GM19467 (cell line): ENCODE measurements around the gene ANKLE2.

ENCODE experiments used
- ATAC-seq: cut with Tn5 transposase; IDR thresholded peaks from one replicate; pipeline ENCODE4 v1.9.1; 2021; ENCODE audit warnings: mild to moderate bottlenecking, moderate library complexity; ENCODE audit not compliant: unreplicated experiment

ANKLE2 gene

DNA sequence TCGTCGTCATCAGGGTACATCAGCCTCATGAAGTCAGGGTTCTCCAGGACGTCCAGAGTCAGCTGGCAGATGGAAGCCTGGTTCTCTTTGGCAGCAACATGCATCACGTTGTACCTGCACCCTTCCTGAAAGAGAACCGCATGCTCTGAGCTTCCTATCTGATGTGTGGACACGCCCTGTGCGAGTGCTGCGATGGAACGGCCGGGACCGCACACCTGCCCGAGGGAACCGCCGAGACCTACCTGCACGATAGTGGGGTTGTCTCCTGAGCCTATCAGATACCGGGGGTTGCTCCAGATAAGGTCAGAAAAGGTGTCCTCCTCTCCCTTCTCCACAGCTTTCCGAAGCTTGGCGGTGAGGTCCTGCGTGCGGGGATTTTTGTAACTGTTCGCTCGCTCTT, 13.7 kb downstream of the ANKLE2 start:
- no peak for ATAC-seq

DNA sequence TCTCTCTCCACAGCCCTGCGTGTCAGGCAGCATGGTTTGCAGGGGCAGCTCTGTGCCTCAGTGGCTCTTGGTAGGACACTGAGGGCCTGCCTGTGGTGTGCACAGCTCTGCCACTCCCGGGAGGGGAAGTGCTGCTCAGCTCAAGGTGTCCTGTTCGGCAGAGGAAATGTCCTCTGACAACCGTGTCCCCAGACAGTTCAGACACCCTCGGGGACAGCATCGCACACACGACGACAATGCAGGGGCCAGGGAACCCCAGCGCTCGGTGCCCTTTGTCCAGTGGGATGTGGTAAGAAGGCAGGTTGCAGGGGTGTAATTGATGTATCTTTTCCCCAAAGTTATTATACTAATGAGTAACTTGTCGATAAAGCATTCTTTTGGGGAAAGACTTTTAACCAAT, 14.2 kb downstream of the ANKLE2 start:
- ATAC-seq = no peak

DNA sequence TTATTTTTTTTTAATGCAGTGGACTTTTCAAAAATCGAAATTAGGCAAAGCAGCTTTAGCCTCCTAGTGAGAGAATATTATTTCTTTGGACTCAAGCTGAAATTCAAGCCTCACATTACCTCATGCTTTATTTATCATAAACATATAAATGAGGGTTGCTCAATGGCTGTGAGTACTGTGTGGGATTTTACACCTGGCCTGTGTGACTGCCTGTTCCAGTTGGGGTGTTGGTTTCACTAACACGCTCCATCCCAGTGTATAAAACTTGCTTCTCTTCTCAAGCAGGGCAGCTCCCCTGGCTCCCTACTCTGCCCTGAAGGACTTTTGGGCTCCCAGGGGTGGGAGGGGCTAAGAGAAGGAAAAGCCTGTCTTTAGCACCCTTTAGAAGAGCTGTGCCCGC, 15.0 kb downstream of the ANKLE2 start:
- ATAC-seq = no peak

DNA sequence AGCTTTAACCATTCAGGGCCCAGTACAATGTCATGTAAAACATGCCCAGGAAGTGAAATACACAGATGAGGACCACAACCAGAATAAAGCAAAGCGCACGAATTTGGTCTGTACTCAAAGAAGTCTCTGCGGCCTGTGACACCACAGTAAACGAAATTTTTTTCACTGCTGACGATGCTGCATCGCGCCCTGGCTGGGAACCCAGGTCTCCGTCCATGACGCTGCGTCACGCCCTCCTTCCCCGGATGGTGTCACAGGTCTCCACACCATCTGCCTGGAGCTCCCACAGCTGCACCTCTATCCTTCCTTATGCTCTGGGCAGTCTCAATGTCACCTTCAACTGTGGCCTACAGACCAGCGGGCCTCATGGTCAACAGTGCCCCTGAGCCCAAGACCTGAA, 17.8 kb downstream of the ANKLE2 start:
- ATAC-seq = no peak

DNA sequence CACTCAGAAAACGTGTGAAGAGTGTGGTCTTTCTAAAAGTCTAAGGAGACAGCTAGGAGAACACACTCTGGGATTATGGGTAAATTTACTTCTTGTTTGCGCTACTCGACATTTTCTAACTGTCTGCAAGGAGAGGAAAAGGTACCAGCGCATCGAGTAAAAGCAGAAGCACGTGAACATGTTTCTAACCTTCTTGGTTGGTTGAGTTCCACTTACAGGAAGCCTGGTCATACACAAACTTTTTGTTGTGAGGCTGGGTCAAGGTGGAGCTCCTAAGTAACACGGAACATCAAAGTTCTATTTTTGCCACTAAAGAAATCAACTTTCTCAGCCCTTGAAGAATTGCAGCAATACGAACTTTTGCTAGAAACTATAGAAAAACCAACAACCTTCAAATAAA, 20.0 kb downstream of the ANKLE2 start:
- no peak for ATAC-seq

DNA sequence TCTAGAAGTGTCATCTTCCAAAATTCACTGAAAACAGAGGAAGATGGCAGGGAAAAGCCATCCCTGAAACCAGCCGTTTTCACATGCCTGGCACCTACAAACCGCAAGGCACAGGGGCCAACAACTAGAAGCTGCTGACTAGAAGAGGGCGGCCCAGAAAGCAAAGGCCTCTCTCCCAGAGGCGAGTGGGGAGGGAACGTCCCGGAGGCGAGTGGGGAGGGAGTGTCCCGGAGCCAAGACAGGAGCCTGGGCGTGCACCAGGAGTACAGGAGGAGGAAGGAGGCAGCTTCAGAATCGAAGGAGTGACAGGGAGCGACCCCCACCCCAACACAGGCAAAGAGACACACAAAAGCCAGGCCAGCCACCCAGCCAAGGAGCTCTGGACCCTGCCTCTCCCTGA, 21.0 kb downstream of the ANKLE2 start:
- ATAC-seq = no peak

DNA sequence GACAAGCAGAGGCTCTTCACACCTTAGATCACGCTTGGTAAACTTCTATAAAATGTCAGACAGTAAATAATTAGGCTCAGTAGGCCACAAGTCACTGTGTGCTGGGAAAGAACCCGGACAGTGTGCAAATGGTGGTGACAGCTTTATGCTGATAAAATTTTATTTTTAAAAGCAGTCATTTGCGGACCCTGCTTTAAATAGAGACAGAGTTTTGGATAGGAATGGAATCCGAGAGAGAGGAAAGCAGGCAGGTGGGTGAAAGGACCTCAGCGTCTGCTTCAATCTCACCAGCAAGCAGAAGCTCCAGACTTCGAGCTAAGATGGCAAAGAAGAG, 21.4 kb downstream of the ANKLE2 start:
- no peak for ATAC-seq

DNA sequence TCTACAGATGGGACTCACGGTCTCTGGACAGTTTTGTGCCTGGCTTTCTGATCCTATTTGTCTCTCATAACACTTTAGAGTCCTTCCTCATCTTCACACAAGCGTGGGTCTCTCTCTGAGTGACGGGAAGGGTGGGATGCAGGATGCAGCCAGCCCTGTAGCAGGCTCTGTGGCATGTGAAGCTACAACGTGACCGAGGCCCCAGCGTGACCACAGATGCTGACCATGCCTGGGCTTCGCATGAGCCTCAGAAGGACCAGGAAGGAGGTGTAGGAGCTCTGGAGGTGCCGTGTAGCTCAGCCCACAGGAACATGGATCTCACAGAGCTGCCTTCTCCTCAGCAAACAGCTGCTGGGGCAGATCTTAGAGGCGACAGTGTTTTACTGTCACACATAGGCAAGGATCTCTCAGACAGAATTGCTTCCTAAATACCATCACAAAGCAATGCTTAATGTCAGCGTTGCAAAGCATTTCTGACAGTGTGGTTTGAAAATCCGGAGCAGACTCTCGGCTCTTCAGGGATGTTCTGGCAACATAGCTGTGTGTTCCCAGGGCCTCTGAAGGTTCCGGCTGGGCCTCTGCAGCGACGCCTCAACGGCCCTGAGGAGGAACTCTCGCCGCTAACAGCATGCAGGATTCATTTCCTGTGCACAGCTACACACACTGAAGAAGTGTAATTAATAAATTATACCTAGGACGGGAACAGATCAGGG, 21.9 kb downstream of the ANKLE2 start:
- no peak for ATAC-seq

DNA sequence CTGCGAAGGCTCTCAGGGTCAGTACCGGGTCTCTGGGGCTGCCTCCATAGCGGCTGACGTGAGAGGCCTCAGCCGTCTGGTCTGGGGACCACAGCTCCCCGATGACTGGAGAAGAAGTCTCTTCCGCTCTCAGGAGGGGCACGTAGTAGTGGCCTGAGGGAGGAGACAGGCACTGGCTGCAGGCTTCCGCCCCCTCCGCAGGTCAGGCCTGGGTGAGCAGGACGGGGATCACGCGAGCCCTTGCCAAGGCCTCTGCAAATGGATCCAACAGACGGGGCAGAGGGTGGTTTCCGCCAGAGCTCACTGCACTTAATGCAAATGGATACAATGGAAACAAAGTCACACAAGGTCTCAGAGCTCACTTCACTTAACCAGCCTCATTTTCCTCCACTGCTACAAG, 24.7 kb downstream of the ANKLE2 start:
- no peak for ATAC-seq

DNA sequence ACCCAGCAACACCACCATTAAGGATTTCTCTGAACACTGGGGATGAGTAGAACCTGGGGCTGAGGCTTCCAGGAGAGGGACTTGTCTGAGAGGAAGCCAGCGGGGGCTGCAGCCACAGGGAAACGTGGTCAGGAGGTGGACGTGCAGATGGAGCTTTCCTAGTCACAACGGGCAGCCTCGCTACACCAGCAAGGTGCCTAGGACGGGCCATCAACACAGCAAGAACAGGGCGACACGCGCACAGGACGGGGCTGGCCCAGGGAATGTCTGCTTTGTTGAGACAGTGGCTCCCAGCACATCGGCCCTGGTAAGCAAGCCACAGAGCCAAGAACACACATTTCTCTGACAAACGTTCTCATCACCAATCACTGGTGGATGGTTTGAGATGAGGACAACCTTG, 25.3 kb downstream of the ANKLE2 start:
- no peak for ATAC-seq

DNA sequence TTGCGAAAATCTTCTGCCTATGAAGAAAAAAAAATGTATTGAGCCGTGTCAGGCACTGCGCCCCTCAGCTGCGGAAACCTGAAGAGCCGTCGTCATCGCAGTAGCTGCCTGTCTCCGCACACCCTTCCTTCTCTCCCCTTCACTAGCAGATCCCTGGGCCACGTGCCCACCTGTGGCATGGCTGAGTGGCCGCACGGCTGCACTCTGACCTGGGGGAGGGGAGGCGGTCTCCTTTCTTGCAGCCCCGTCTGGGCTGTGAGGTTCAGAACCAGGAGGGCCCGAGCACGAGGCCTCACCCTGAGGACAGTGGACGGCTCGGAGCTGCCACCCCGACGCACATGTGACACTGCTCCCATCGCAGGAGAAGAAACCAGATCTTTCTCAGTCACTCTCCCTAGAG, 26.1 kb downstream of the ANKLE2 start:
- no peak for ATAC-seq

DNA sequence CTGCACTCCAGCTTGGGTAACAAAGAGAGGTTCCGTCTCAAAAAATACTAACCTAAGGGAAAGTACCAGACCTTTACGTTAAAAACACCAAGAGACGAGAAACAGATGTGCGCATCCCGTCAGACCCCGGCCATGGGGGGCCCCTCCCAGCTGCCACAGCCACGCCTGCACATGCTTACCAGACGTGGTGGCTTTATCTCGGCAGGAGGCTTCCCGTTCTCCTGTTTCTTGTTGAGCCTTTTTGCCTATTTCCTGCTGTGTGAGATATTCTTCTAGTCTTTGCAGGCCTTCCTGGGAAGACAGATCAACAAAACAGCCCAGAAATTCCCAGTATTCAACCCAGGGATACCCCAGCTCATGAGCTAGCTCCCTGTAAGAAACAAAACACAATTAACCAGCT, 27.4 kb downstream of the ANKLE2 start:
- no peak for ATAC-seq

DNA sequence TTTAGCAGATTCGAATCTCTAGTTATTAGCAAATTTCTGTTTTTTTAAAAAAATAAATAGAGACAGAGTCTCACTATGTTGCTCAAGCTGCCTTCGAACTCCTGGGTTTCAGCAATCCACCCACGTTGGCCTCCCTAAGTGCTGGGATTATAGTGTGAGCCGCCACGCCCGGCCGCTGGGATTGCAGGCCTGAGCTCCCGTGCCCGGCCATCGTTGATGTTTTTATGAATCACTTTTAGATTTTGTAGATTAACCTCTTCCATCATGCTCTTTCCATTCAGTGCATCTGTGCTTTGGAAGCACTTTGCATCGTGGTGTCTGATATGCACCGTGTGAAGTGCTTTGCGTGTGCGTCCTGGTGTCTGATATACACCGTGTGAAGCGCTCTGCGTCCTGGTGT, 30.1 kb downstream of the ANKLE2 start:
- no peak for ATAC-seq

DNA sequence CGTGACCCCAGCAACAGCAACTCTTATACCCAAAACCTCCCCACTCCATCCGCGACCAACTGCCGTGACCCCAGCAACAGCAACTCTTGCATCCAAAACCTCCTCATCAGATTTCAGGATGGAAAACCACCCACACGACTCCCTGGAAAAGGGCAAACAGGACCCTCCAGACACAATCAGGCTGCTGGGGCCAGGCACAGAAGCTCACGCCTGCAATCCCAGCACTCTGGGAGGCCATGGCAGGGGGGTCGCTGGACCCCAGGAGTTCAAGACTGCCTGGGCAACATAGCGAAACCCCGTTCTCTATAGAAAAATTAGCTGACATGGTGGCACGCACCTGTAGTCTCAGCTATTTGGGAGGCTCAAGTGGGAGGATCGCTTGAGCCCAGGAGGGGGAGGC, 31.3 kb downstream of the ANKLE2 start:
- ATAC-seq = no peak

DNA sequence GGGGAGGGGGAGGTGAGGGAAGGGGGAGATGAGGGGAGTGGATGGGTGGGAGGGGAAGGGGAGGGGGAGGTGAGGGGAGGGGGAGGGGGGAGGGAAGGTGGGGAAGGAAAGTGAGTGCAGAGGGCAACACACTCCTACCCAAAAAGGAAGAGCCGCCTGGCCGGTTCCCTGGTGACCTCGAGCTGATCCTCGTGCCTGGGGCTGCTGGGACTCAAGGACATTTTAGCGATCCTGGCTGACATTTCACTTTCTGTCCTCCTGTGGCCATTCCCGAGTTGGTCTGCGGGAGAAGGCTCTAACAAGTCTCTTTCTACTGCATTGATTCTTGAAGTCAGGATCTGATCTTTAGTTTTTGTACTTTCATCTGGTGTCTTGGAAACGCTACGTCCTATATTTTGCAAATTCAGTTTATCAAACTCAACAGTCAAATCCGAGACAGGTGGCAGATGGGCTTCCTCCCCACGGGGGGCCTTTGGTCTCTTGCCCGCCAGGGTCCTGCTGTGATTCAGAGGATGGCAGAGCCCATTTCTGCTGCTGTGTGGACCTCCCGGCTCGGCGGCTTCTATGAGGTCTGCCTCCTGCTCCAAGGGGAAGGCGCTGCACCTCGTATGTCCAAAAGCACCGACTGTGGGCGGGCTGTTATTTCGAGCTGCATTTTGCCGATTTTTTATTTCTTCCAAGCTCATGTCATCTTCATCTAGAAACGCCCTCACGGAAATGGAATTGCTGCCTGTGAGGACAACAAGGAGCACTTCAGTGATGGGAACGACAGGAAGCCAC, 31.9 kb downstream of the ANKLE2 start:
- no peak for ATAC-seq

DNA sequence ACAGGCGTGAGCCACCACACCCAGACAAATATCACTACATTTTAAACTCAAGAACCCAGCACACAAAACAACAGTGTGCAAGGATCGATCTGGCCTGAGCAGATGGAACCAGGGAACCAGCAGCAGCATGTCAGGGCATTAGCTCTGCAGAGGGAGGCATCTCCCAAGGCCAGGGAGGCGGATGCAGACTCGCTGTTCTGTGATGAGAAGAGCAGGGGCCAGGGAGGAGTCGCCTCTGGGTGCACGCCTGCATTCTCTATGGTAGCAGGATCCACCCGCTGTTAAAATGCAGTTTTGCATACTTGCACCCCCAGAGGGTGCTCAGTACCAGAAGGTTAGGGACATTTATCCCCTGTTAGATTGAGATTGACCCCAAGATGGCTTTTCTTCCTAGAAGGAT, 33.1 kb downstream of the ANKLE2 start:
- ATAC-seq = no peak

DNA sequence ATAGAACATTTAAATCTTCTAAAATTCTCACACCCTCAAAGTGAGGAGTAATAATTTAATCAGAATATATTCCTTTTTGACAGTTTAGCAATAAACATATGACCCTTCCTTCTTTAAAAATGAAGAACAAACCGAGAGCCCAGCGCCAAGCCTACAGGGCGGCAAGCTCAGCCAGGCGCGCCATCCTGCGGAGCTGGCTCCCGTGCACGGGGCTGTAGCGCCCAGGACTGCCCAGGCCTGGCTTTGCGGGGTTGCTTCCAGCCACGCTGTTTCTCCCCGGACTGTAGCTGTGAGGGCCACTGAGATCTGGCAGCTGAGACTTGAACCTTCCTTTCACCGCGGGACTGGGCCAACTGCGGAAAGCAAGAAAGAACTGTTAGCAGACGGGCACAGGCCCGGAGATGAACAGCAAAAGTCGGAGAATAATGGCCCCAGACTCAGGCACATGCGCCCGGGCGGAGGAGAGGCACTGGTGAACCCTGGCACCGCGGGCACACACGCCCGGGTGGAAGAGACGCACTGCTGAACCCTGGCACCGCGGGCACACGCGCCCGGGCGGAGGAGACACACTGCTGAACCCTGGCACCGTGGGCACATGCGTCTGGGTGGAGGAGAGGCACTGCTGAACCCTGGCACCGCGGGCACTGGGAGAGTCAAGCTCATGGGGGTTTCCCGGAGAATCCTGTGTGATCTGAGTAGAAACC, 34.4 kb downstream of the ANKLE2 start:
- ATAC-seq = no peak

DNA sequence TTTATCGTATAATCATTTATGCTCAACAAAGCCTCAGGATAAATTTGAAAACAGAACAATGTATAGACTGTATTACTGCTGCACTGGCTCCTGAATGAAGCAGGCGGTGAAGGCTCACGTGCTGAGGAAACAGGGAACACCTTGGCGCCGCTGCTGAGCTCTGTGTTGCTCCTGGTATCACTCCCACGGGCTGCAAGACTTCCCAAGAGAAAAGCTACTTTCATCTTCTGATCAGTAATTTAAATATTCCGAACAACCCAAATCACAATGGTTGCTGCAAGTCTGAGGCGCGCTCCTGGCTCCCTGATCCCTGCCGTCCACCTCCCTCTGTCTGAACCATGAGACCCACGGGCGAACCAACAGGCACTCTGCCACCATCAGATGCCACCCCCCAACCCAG, 35.2 kb downstream of the ANKLE2 start:
- ATAC-seq = no peak

DNA sequence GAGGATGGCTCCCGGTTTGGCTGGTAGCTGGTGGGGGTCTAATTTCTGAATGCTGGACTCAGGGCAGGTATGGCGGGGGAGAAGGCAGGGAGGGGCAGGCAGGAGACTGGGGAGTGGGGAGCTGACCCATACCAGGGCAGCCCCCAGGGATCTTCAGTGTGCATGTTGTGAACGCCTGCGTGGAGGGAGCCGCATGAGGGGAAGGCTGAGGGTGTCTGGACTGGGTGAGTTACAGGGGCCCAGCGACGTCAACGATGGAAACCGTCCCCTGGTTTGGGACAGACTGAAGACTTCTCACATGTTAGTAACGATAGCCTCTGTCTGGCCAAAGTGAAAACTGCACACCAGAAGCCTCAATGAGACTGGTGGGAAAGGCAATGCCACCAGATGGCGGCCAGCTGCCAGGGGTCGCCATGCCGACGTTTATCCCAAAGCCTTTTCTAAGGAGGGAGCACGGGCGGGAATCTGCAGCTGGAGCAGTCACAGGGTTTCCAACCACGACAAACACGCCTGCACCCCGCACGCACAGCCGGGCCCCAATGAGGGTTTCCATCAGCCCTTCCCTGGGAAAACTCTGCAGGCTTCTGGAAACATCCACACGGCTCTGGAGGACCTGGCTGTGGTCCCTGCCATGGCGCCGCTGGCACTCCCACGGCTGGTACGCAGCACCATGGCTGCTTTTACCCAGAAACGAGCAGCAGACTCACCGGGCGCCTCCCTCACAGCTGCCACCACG, 37.0 kb downstream of the ANKLE2 start:
- ATAC-seq = no peak

DNA sequence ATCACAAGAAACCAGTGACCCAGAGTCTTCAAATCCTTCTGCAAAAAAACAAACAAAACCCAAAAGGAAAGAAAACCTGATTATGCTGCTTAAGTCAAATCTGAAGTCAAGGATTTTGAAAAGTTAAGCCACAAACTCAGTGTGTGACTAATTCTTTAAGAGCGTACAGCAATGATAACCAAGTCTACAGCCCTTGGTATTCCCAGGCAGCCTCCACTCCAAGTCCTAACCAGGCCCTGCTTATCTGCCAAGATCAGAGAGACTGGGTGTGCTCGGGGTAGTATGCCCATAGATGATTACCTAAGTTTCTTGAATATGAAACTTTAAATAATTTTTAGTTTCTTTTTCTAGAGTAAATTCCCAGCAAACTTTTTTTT, 37.9 kb downstream of the ANKLE2 start:
- ATAC-seq = no peak

DNA sequence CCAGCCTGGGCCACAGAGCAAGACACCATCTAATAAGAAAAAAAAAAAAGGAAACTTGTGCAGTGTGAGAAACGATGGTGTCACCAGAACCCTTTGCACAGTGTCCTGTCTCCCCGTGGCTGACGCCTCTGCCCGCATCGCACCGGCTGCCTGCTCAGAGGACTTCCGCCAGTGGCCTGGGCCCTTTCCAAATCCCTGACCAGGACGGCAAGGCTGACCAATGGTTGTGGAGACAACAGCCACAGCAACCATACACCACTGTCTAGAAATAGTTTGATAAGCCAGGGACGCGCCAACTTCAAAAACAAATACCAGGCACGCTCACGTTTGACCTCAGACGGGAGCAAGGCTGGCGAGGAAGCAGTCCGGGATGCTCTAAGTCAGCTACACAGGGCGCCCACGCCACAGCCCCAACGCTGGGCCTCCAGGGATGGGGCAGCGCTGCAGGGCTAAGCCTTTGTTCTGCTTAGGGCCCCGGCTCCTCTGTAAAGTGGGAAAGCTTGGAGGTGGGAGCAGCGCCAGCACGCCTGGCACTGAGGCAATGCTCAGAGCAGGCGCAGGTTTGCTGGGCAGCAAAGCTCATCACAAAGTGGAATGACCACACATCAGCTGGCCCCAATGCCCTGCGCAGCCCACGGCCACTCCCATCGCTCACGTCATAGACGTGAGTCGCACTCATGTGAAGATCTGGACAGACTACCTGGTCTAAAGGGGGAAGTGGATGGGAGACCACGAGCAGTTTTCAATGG, 38.4 kb downstream of the ANKLE2 start:
- no peak for ATAC-seq
